Activated T-cell treated with anti-CD3 and anti-CD28 coated beads for 48 hours (primary cell): ENCODE results near the gene SEZ6L.

ENCODE experiments used
- DNase-seq: peaks from one replicate; pipeline ENCODE4 v3.0.0-alpha.2; 2020; ENCODE audit warnings: low read depth

Gene SEZ6L

GRCh38 chr22:26245001-26245400, 75.7 kb downstream of the SEZ6L start:
- no peak for DNase-seq

DNA sequence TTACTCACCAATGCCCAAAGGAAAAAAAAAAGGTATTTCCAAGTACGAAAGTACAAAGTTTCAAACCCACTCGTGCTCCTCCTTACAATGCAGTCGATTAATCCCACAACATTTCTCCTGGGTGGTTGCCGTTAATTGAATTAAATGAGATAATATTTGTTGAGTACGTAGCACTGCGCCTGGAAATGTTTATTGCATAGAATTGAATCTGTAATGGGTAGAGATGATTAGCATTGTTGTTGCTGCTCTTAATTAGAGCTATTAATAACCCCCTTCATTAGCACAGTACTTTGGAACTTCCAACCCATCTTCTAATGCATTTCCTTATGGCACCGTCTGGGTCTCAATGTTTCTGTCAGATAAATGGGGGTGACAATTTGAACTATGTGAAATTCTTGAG, 77.3 kb downstream of the SEZ6L start:
- no peak for DNase-seq

GRCh38 chr22:26251869-26252268, 82.6 kb downstream of the SEZ6L start:
- no peak for DNase-seq

GRCh38 chr22:26259510-26259909, 90.2 kb downstream of the SEZ6L start:
- DNase-seq = peak; percentile 2

DNA sequence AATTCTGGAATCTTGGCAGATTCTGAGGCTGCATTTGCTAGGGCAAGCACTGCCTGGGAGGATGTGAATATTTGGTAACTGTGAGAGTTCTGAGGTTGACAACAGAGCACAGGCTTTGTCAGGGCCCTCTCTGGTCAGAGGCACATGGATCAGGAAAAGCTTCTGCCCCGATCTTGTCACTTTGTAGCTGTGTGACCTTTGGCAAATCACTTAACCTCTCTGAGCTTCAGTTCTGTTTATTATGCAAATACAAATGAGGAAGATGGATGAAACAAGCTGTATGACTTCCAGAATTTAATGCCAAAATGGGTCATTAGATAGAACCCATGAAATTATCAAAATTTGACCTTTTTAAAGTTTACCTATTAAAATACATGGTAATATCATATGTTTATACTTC, 94.9 kb downstream of the SEZ6L start:
- DNase-seq = no peak

DNA sequence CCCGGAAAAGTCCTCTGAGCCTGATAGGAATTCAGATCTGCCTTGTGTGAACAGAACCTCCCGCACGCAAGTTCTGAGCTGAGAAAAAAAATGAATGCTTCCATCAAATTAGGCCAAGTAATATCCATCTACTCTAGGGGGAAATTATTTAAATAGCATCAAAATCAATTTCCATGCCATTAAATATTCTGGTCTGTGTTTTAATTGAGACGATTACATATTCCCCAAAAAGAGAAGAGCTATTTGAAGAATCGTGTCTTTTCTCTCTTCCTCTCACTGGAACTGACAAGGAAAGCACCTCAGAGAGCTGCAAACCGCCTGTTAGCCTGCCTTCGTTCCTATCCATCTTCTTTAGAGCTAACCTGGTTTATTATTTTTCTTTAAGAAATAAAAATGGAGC, 96.0 kb downstream of the SEZ6L start:
- no peak for DNase-seq

- DNase-seq = no peak
Observed at GRCh38 chr22:26265909-26266308, 96.6 kb downstream of the SEZ6L start.

- no peak for DNase-seq
Observed at GRCh38 chr22:26267856-26268255, 98.6 kb downstream of the SEZ6L start.

GRCh38 chr22:26269572-26269971, 100.3 kb downstream of the SEZ6L start:
- no peak for DNase-seq

GRCh38 chr22:26271427-26271826, 102.2 kb downstream of the SEZ6L start:
- no peak for DNase-seq

GRCh38 chr22:26273011-26273675, 103.9 kb downstream of the SEZ6L start:
- DNase-seq = no peak

DNA sequence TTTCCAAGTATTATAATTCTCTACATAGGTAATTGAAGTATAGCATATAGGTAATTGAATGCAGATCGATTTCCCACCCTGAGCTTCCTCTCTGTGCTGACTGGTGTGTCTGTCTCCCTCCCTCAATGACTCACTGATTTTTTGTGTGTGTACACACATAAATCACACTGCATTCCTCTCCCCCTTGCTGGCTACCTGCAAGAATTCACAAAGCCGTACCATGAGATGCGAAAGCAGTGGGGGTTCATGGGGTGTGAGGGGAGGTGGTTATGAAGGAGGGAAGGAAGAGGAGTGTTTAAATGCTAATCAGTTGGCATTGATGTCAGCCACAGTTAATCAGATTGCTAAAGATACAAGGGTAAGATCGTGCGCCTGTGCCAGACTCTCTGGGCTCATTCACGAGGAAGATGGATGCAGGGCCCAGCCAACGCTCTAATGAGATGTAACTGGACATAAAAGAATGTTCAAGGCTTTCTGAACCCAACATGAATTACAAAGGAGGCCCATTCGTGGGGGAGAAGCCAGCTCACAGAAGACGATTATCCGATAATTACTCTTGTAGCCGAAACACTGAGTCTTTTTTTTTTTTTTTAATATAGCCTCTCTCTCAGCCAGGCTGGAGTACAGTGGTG, 107.4 kb downstream of the SEZ6L start:
- DNase-seq = no peak

GRCh38 chr22:26281941-26282340, 112.7 kb downstream of the SEZ6L start:
- no peak for DNase-seq

DNA sequence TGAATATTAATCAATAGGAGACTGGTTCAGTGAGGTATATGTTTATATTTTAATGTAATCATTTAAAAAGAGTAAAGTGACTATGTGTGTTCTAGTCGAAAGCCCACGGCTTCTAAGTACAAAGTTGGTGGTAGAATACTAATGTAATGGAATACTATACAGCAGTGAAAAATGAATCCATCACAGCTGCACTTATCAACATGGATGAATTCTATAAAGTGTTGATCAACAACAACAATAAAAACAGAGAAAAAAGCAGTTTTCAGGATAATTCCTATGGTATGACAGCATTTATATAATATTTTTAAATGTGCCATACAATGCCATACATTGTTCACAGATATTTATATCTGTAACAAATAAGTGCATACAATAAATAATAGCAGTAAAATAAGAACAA, 114.1 kb downstream of the SEZ6L start:
- no peak for DNase-seq

DNA sequence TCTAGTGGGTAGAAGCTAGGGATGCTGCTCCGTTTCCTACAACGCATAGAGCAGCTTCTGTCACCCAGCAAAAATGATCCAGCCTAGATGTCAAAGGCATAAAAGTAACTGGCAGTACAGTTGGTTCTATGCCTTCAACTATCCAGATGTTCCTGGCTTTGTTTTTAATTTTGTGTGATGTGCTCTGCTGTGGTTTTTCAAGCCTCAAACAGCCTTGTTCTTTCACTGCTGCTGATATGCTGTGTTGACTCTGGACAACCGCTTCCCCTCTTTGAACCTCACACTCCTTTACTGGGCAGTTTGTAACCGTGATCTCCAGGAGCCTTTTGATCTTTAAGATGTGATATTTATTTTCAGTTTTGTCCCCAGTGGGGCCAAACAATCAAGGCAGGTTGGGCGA, 116.4 kb downstream of the SEZ6L start:
- DNase-seq = no peak

- DNase-seq = no peak
Observed at GRCh38 chr22:26286091-26286820, 117.0 kb downstream of the SEZ6L start.

DNA sequence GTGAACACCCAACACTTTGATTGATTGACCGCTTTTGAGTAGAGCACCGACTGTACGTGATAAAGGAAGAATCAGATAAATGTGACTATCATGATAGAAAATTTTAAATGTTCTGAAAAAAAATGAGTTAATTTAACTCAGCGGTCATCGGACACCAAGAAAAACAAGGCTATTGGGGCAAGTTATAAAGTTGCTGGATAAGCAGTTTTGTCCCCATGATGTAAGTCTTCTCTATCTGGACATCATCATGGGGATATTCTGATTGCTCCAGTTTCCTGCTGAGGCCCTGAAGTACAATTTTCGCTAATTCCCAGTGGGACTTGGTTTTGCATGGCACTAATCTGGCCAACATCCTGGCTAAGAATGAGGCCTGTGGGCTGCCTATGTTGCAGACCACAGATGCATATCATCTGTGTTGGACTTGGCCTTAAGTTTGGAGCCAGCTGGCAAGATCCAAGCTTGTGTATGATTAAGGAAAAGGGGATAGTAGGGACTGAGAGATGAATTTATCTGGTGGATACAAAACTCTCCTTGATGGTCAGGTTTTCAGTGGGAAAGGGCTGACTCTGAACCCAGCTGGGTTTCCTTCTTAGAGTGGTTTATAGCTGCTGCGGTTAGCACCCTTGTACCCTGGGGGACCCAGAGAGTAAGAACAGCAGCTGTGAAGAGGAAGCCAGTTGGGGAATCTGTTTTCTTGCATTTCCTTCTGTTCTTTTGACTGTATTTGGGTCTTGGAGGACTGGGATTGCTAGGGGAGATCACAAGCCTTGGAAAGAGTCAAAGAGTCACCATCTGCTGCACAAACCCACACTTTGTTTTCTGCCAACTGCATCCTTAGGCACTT, 118.3 kb downstream of the SEZ6L start:
- DNase-seq = no peak

- DNase-seq = no peak
Observed at GRCh38 chr22:26289611-26290101, 120.4 kb downstream of the SEZ6L start.

GRCh38 chr22:26291940-26292666, 122.8 kb downstream of the SEZ6L start:
- DNase-seq = no peak

DNA sequence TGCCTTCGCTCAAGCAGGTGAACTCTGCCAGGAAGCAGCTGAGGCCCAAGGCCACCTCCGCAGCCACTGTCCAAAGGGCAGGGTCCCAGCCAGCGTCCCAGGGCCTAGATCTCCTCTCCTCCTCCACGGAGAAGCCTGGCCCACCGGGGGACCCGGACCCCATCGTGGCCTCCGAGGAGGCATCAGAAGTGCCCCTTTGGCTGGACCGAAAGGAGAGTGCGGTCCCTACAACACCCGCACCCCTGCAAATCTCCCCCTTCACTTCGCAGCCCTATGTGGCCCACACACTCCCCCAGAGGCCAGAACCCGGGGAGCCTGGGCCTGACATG, 123.4 kb downstream of the SEZ6L start:
- DNase-seq = no peak

GRCh38 chr22:26295563-26296126, 126.4 kb downstream of the SEZ6L start:
- DNase-seq = no peak
